NCI-H146 treated with DMSO at 0.1 percent for 48 hours (cell line): ENCODE measurements around the gene DNASE1L2.

Source experiments
- DNase-seq: peaks from one replicate; lab custom pipeline; 2025; ENCODE audit not compliant: unreplicated experiment; lab: John Stamatoyannopoulos, UW

DNASE1L2 gene, protein sequence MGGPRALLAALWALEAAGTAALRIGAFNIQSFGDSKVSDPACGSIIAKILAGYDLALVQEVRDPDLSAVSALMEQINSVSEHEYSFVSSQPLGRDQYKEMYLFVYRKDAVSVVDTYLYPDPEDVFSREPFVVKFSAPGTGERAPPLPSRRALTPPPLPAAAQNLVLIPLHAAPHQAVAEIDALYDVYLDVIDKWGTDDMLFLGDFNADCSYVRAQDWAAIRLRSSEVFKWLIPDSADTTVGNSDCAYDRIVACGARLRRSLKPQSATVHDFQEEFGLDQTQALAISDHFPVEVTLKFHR

GRCh38 chr16:2236337-2237101, at the start of gene DNASE1L2:
DNASE1L2 (plus strand) TSS chr16:2236444; CDS start chr16:2236817, 373 bp downstream.
- DNase-seq: no peak

DNA sequence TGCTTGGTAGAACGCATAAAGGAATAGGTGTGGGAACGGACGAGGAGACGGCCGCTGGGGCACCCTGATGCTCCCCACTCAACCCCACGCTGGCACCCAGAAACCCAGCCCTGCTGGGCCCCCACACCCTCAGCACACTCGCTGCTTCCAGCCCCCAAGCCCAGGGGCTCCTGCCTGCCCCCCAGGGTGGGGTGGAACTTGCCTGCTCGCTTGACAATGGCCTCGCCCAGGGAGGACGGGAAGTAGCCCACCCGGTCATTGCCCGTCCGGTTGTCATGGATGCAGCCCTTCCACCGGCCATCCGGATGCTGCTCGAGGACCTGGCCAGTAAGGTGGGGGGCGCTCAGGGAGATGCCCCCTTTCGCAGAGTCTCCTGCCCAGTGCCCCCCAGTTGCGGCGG, 49.7 kb upstream of the DNASE1L2 start:
- DNase-seq: no peak

- no peak for DNase-seq
Measured at GRCh38 chr16:2187212-2187611, 49.0 kb upstream of the DNASE1L2 start.

DNA sequence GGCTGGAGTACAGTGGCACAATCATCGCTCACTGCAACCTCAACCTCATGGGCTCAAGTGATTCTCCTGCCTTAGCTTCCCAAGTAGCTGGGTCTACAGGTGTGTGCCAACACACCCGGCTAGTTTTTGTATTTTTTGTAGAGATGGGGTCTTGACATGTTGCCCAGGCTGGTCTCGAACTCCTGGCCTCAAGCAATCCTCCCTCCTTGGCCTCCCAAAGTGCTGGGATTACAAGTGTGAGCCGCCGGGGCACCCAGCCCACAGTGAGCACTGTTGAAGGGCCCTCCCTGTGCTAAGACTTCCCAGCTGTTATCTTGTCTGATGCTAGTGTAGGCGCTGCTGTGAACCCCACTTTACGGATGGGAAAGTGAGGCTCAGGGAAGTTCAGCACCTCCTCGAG, 47.8 kb upstream of the DNASE1L2 start:
- DNase-seq: no peak

- DNase-seq: no peak
Measured at GRCh38 chr16:2189252-2189893, 46.9 kb upstream of the DNASE1L2 start.

DNA sequence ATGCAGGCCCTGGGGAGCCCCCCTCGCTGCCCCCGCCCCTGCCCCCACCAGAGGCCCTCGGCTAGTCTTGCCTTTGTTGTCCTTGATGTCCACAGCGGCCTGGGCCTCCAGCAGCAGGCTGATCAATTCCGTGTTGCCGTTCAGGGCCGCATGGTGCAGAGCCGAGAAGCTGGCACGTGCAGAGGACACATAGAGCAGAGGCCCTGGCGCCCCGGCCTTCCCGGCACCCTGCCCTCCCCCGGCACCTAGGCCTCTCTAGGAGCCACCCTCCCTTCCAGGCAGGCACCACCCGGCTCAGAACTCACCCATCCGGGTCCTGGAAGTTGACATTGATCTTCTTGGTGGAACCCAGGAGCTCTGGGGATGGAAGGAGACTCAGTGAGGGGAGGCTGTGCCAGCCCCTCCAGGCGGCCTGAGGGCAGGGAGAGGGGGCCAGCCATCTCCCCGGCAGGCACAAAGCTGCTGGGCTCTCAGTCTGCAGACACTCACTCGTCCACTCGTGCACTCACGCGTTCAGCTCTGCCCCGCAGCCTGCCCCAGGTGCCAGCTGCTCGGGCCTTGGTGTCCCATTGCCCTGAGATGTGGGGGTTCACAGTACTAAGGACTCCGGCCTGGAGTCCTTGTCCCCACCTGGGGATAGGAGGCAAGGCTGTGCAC, 46.1 kb upstream of the DNASE1L2 start:
- no peak for DNase-seq

GRCh38 chr16:2190659-2191445, 45.4 kb upstream of the DNASE1L2 start:
- DNase-seq: no peak

DNA sequence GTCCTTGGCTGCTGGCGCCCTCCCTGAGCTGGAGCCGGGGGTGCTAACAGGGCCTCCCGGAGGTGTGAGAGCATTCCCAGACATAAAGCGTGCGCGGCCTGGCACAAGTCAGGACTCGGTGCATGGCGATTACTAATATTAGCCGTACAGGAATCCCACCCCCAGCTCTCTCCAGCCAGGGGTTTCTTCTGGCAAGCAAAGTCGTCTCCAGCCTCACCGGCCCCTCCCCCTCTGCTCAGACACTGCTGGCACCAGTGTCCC, 44.9 kb upstream of the DNASE1L2 start:
- no peak for DNase-seq

GRCh38 chr16:2194166-2194834, 41.9 kb upstream of the DNASE1L2 start:
- DNase-seq: no peak

DNA sequence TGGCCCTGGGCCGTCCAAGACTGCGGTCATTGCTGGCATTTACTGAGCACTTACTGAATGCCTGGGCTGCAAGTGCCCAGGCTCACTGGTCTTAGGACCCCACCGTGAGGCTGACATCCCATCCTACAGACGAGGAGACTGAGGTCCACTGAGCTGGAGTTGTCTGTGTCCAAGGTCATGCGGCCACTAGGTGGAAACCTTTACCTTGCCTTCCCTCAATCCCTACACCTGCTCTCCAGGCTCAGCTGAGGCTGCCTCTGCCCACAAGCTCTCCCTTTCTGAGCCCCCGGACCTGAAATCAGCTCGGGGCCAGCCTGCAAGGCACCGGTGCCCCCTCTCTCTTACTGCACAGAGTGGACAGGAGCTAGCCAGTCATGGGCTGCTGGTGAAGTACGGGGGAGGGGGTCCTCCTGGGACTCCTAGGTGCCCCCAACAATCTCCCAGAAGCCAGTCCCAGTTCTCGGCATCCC, 41.4 kb upstream of the DNASE1L2 start:
- peak; percentile 66 for DNase-seq

- DNase-seq: peak; percentile 26
Measured at GRCh38 chr16:2195322-2196161, 40.7 kb upstream of the DNASE1L2 start.

DNA sequence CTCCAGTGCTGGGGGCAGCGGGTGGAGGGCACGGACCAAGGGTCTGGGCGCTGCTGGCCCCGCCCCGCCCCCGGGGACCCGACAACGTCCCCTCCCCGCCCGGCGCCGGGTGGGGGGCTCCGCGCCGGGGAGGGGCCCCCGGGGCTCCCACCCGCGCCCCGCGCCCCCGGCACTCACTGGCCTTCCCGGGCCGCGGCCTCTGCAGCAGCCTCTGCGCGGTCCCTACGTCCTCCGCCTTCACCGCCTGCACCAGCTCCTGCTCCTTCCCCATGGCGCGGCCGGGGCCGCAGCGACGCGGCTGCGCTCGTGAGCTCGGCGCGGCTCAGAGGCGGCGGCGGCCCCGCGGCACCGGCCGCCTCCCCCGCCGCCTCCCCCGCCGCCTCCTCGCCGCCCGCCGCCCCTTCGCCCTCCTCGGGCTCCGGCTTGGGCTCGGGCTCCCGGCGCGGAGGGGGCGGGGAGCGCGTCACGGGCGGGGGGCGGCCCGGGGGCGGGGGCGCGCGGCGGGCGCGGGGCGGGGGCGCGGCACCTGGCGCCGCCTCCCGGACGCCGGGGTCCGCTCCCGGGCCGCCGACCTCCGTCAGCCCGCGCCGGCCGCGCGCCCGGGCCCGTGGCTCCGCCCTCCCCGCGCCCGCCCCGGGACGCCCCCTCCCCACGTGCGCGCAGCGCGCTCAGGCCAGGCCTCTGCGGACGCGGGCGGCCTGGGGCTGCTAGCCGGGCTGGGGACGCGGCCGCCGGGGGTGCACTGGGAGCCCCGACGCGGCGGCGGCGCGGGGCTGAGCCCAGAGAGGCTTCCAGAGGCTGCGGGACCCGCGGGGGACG, 39.9 kb upstream of the DNASE1L2 start, which contains the start of gene CASKIN1:
Gene CASKIN1, minus strand, starts transcription at position 444 of the 819 bp plus-strand sequence. Its CDS starts 173 bp downstream, at position 271.
- no peak for DNase-seq

DNA sequence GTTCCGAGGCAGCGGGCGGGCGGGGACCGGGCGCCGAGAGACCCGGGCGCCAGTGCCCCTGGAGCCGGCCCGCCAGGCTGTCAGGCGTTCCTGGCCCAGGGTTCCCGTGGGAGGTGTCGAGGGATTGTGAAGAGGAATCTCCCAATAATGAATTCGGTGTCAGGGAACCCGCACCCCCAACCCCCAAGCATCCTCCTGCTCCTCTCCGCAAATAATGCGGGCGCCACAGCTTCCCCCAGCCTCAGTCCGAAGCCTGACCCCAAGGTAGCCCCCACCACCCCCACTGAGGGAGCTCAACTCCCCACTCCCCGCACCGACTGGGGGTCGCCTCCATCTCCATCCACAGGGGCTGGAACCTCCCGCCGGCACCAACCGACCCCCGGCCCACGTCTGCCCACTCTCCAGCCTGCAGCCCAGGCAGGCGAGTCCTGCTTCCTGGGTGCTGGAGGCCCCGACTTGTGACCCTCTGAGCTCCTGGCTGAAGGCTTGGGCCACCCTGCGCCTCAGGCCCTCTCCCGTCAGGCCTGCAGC, 39.2 kb upstream of the DNASE1L2 start:
- no peak for DNase-seq

DNA sequence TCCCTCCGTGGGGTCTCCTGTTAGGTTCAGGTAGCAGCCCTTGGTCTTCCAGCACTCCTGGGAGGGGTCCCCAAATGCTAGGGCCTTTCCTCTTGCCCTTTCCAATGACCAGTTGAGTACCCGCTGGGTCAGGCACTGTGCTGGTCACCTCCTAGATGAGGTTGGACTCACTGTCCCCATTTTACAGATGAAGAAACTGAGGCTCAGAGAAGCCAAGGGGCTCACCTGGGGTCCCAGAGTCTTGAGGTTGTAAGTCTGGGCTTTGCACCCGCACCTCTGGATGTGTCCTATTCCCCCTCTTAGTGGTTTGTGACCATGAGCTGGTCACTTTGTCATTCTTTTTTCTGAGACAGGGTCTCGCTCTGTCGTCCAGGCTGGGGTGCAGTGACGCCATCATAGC, 38.5 kb upstream of the DNASE1L2 start:
- DNase-seq: no peak

DNA sequence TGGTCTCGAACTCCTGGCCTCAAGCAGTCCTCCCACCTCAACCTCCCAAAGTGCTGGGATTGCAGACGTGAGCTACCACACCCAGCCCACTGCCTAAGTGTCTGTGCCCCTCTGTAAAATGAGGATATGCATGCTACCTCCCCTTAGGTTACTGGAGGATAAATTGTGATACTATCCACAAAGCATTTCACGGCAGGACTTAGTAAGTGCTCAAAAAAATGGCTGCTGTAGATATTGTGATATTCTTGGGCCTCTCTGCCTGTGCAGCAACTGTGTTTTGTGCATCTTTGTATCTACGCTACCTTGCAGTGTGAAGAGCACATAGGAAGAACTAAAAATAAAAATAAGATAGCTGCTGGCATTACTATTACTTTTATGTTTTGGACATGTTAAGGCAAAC, 38.0 kb upstream of the DNASE1L2 start:
- no peak for DNase-seq

GRCh38 chr16:2199095-2199494, 37.1 kb upstream of the DNASE1L2 start:
- no peak for DNase-seq

DNA sequence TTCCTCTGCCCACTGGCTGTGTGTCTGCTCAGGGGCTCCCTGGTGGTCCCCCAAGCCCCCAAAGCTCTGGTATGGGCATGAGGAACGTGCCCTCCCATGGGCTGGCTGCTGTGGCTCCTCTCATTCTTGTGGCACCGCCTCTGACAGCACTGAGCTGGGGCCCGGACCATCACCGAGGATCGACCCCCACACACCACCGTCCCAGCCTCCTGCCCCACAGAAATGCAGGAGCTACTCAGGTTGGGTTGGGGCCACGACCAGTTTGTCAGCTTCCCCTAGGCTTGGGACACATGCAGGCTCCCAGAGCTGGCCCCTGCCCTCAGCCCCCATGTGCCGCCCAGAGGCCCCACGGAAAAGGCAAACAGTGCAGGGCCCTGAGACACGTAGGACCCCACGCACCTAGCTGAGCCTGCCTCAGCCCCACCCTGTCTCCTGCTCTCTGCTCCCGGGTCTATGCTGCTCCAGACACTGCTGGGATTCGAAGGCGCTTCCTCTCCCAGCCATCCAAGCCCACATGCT, 36.6 kb upstream of the DNASE1L2 start:
- no peak for DNase-seq

DNA sequence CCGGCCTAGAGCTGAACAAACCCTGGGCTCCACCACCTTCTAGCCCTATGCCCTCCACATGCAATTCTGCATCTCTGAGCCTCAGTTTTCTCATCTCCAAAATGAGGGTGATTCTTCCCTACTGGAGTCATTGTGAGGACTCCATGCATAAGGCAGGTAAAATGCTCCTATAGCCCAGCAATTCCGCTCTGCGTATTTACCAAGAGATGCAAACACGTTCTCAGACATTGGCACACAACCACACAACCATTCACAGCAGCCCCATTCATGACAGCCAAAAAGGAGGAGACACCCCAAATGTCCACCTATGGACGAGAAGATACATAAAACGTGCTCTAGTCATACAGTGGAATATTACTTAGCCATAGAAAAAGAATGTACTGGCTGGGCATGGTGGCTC, 35.9 kb upstream of the DNASE1L2 start:
- no peak for DNase-seq
